NCI-H345 treated with DMSO at 0.1 percent for 48 hours (cell line): ENCODE measurements around the gene LIPI.

Source experiments
- DNase-seq: peaks from one replicate; lab custom pipeline; 2025; ENCODE audit not compliant: unreplicated experiment; lab: John Stamatoyannopoulos, UW

LIPI gene

DNA sequence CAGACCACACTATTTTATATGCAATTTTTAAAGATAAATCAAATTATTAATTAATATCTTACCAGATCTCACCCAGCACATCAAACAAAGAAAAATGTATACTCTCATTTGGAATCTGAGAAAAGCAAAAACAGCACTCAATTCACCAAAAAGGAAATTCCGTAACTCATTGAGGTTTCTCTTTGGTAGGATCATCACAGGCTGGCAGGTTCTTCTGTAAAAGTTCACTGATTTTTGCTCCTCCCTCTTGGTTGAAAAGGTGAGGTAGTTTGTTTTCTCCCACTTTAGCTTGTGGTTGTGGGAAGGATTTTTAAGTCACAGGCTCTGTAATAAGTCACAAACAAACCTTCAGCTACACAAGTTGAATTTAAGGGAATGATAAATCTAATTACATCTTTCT lies at the start of gene LIPI:
LIPI (minus strand) TSS at position 218 of the 400 bp plus-strand sequence; CDS start at position 108, 110 bp downstream.
- no peak for DNase-seq

- DNase-seq = no peak
Observed at GRCh38 chr21:14260174-14260764, 49.5 kb upstream of the LIPI start.

DNA sequence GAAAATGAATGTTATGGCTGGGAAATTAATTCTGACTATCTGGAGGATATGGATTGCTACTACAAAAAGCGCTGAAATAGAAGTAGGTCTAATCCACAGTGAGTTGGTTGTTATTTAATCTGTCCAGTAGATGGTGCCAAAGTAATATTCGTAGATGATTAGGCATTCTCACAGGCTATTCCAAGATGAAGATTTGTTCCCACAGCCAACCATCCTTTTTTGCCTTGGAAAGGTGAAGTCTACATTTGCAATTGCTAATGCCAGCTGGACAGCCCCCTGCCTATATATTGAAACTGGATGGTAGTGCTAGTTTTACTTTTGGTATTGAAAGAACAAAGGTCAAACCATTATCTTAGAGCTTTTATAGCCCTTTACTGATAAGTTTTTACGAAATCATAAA lies 49.0 kb upstream of the LIPI start:
- DNase-seq = peak; percentile 67

- no peak for DNase-seq
Observed at GRCh38 chr21:14251336-14251735, 40.6 kb upstream of the LIPI start.

DNA sequence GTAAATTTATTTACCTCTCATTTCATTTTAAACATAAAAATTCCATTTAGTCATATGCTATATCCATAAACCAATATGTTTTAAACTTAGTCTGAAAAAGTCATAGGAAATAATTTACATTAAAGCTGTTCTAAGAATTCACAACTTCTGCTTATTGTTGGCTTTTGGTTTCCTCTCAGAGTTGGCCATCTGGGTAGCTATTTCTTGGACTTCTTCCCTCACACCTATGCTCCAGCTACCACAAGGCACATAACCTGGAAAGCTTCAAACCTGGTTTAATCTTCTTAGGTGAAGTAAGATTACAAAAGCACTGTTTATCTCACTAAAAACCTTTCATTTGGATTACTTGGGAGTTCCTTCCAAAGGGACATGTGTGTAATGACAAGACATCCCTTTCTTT lies 35.0 kb upstream of the LIPI start:
- no peak for DNase-seq

- DNase-seq = no peak
Observed at GRCh38 chr21:14244911-14245310, 34.2 kb upstream of the LIPI start.

DNA sequence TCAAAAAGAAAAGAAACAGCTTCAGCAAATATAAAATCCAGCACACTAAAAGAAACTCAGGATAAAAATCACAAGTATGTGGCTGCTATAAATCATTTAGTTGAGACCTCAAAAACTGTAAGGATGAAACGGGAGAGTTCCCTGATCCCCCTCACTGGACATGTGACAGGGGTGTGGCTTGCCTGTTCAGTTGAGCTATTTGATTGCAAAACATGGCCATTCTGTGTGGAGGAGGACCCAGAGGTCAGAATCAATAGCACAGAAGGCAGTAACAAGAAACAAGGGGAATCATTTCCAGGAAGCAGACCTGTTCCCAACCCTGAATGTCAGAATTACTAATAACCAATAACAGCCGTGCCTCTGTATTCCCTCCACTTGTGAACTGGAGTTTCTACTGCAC lies 33.1 kb upstream of the LIPI start:
- DNase-seq = no peak

DNA sequence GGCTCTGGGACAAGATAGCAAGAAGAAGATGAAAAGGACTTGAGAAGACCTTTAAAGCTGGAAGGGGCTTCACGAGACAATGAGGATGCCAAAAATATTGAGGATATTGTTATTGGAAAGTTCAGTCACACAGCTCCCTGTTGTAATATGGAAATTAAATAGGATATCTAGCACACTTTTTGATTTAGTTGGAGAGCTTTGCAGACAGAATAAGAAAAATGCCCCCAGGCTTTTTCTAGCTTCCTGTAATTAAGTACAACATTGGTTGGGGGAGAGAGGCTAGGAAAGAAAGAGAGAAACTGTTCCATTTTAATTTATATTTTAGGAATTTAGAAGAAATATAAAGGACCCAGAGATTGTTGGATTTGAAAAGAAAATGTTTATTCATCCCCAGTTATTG lies 32.7 kb upstream of the LIPI start:
- no peak for DNase-seq

GRCh38 chr21:14241297-14241696 lies 30.5 kb upstream of the LIPI start:
- no peak for DNase-seq

- no peak for DNase-seq
Observed at GRCh38 chr21:14239281-14239680, 28.5 kb upstream of the LIPI start.

GRCh38 chr21:14236180-14236579 lies 25.4 kb upstream of the LIPI start:
- no peak for DNase-seq

DNA sequence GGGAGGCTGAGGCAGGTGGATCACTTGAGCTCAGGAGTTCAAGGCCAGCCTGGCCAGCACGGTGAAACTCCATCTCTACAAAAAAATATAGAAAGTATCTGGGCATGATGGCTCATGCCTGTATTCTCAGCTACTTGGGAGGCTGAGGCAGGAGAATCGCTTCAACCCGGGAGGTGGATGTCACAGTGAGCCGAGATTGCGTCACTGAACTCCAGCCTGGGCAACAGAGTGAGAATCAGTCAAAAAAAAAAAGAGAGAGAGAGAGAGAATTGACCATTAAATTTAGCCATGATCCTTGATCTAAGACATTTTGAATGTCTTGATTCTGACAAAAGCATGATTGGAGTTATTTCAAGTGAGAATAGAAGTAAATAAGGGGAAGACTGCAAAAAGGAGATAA lies 24.3 kb upstream of the LIPI start:
- DNase-seq = no peak

DNA sequence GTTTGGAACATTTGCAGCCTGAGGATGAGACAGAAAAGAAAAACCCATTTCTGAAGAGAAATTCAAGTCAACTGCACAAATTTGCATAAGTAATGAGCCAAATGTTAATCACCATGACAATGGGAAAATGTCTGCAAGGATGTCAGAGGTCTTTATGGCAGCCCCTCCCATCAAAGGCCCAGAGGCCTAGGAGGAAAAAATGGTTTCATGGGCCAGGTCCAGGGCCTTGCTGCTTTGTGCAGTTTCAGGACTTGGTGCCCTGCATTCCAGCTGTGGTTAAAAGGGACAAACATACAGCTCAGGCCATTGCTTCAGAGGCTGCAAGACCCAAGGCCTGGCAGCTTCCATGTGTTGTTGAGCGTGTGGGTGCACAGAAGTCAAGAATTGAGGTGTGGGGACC lies 18.6 kb upstream of the LIPI start:
- no peak for DNase-seq

GRCh38 chr21:14223365-14223764 lies 12.6 kb upstream of the LIPI start:
- DNase-seq = no peak

DNA sequence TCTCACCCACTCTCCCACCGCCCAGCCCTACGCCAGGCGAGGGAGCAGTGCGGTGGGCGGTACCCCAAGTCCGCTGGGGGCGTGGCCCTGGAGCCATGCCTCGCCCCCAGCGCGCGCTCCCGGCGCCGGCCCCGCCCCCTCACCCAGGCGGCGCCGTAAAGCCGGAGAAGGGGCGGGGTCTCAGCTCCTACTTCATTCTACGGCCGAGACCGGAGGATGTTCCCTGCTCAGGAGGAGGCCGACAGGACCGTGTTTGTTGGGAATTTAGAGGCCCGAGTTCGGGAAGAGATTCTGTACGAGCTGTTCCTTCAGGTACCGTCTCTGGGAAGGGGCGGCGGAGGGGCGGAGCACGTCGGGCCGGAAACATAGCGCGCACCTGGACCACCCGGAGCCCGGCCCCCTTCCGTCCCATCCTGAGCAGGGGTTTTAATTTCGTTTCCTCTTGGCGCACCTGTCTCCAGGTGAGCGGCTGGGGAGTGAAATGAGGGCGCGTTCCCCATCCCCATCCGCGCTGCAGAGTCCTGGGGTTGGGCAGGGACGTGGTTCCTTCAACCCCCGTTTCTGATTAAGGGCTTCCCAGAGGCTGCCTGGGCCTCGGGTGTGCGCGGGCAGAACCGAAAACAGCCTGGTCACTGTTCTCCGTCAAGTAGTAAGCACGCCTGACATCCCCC lies 5.4 kb upstream of the LIPI start, which contains the start of gene RBM11:
RBM11 (plus strand) TSS at position 187 of the 671 bp plus-strand sequence; CDS start at position 217, 30 bp downstream.
- peak; percentile 88 for DNase-seq

DNA sequence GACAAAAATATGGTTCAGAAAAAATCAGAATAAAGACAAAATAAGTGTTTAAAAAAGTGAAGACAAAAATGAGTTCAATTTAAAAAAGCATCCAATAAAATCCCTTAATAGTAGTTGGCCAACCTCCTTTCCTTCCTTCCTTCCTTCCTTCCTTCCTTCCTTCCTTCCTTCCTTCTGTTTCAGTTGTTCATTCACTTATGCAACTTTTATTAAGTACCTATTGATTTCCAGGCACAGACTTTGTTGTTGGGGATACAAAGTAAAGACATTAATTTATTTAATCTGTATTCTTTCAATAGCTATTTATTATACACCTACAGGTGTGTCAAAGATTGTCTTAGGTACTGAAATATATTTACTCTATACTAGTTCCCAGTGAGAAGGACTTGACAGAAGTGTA lies 2.4 kb upstream of the LIPI start:
- DNase-seq = no peak

- DNase-seq = no peak
Observed at GRCh38 chr21:14206222-14206621, 4.5 kb downstream of the LIPI start.

- DNase-seq = peak; percentile 32
Observed at GRCh38 chr21:14166463-14167223, 44.1 kb downstream of the LIPI start.

- no peak for DNase-seq
Observed at GRCh38 chr21:14143999-14144398, 66.8 kb downstream of the LIPI start.

DNA sequence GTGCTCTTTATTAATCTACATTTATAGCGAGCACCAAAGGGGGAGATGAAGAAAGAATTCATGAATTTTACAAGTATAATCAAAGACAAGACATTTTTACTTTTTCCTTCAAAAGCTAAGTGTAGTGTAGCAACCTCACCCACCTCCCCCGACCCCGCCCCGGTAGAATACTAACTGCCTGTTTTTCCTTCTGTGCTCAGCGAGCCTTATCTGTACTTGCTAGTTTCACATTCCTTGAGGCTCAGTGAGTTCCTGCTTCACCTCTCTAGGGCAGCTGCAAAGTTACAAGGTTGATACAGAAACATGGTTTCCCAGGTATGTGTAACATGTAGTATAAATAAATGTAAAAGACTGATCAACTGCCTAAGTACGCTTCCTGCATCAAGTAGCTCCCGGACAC lies 86.5 kb downstream of the LIPI start:
- no peak for DNase-seq

GRCh38 chr21:14121719-14122118 lies 89.0 kb downstream of the LIPI start:
- DNase-seq = no peak

GRCh38 chr21:14120091-14120734 lies 90.5 kb downstream of the LIPI start:
- no peak for DNase-seq
